HepG2 (cell line): ENCODE data around the gene UBTD2. TPM values are rescaled to one million over a fixed set of nuclear protein-coding genes. Genes with fewer than 3 reads are reported as not detected.

Experiments
- BCL6 ChIP-seq: IDR thresholded peaks from 2 replicates; pipeline ENCODE4 v1.6.1; 2016; ENCODE audit warnings: missing genetic modification reagents, missing compliant biosample characterization
- BCLAF1 ChIP-seq: fragments of 450-650 bp; IDR thresholded peaks from 2 replicates; pipeline ENCODE4 v1.6.1; 2017; ENCODE audit warnings: mild to moderate bottlenecking
- FOSL2 ChIP-seq: sonication (generic); formaldehyde crosslinking; IDR thresholded peaks from 2 replicates; pipeline ENCODE4 v1.4.0; 2020; ENCODE audit warnings: missing genetic modification reagents
- GATAD2A ChIP-seq: IDR thresholded peaks from 2 replicates; pipeline ENCODE4 v1.6.1; 2016
- HNF4A ChIP-seq: sonication (generic); formaldehyde crosslinking; IDR thresholded peaks from 2 replicates; pipeline ENCODE4 v1.4.0; 2020; ENCODE audit warnings: missing genetic modification reagents
- KDM4B ChIP-seq: sonication (generic); formaldehyde crosslinking; IDR thresholded peaks from 2 replicates; pipeline ENCODE4 v1.4.0; 2020; ENCODE audit warnings: missing genetic modification reagents
- MIXL1 ChIP-seq: IDR thresholded peaks from 2 replicates; pipeline ENCODE4 v1.6.1; 2016
- NCOA2 ChIP-seq: sonication (generic); formaldehyde crosslinking; IDR thresholded peaks from 2 replicates; pipeline ENCODE4 v1.8.0; 2022; ENCODE audit warnings: inconsistent platforms
- NR0B2 ChIP-seq: sonication (generic); formaldehyde crosslinking; IDR thresholded peaks from 2 replicates; pipeline ENCODE4 v1.4.0; 2020; ENCODE audit warnings: mild to moderate bottlenecking, missing genetic modification reagents
- SALL2 ChIP-seq: sonication (generic); formaldehyde crosslinking; IDR thresholded peaks from 2 replicates; pipeline ENCODE4 v1.8.1; 2023; ENCODE audit warnings: mild to moderate bottlenecking, missing genetic modification reagents, inconsistent platforms
- SIN3B ChIP-seq: fragments of 150-350 bp; IDR thresholded peaks from 2 replicates; pipeline ENCODE4 v1.6.1; 2014; ENCODE audit warnings: low read length
- SKI ChIP-seq: fragments of 450-650 bp; IDR thresholded peaks from one replicate; pipeline ENCODE4 v1.6.1; 2018; ENCODE audit warnings: mild to moderate bottlenecking; ENCODE audit not compliant: partially characterized antibody
- SPEN ChIP-seq: sonication (generic); formaldehyde crosslinking; IDR thresholded peaks from 2 replicates; pipeline ENCODE4 v1.5.1; 2020; ENCODE audit warnings: low read depth, mild to moderate bottlenecking, missing genetic modification reagents
- STAG1 ChIP-seq: sonication (generic); formaldehyde crosslinking; IDR thresholded peaks from 2 replicates; pipeline ENCODE4 v1.4.0; 2020; ENCODE audit warnings: missing genetic modification reagents
- ZFP91 ChIP-seq: sonication (generic); formaldehyde crosslinking; IDR thresholded peaks from 2 replicates; pipeline ENCODE4 v1.9.0; 2022; ENCODE audit warnings: missing genetic modification reagents, mild to moderate bottlenecking, borderline replicate concordance
- ZFX ChIP-seq: sonication (generic); formaldehyde crosslinking; IDR thresholded peaks from 2 replicates; pipeline ENCODE4 v1.4.0; 2020; ENCODE audit warnings: mild to moderate bottlenecking, low read depth, missing genetic modification reagents, moderate library complexity
- ZGPAT ChIP-seq: IDR thresholded peaks from 2 replicates; pipeline ENCODE4 v1.6.1; 2016; ENCODE audit warnings: mild to moderate bottlenecking
- ZKSCAN5 ChIP-seq: sonication (generic); formaldehyde crosslinking; IDR thresholded peaks from 2 replicates; pipeline ENCODE4 v1.5.1; 2020; ENCODE audit warnings: mild to moderate bottlenecking, missing genetic modification reagents
- ZMYM3 ChIP-seq: sonication (generic); formaldehyde crosslinking; IDR thresholded peaks from 2 replicates; pipeline ENCODE4 v1.5.1; 2020; ENCODE audit warnings: mild to moderate bottlenecking, missing genetic modification reagents
- ZNF264 ChIP-seq: sonication (generic); formaldehyde crosslinking; IDR thresholded peaks from 2 replicates; pipeline ENCODE4 v1.4.0; 2020; ENCODE audit warnings: missing genetic modification reagents
- ZNF274 ChIP-seq: sonication (generic); formaldehyde crosslinking; IDR thresholded peaks from 2 replicates; pipeline ENCODE4 v1.5.1; 2020; ENCODE audit warnings: mild to moderate bottlenecking, missing genetic modification reagents
- ZNF605 ChIP-seq: sonication (generic); formaldehyde crosslinking; IDR thresholded peaks from 2 replicates; pipeline ENCODE4 v1.8.0; 2022; ENCODE audit warnings: mild to moderate bottlenecking, missing genetic modification reagents
- ZNF800 ChIP-seq: sonication (generic); formaldehyde crosslinking; IDR thresholded peaks from 2 replicates; pipeline ENCODE4 v1.4.0; 2020; ENCODE audit warnings: missing genetic modification reagents
- polyA plus RNA-seq, 8 experiments: library from polyadenylated mRNA; depleted of rRNA in 3 of 8; stranded (reverse) in 7 of 8; unstranded in 1 of 8; fragments of >200 nt; fragmentation: Illumina TruSeq in 4 of 8; extraction: Trizol in 4 of 8; gene quantifications; 2 replicates each; pipeline versions ENCODE4 v1.2.1 to v1.2.3, GENCODE V29; 2011 to 2016; ENCODE audit warnings: low read depth in 4 of 8, missing spikeins in 1 of 8, mixed read lengths in 1 of 8; ENCODE audit not compliant: insufficient read depth in 1 of 8
- total RNA-seq, 5 experiments: library from RNA; depleted of rRNA; stranded (reverse); fragments of >200 nt; fragmentation: Illumina TruSeq; extraction: Trizol; gene quantifications; 2 replicates each; pipeline ENCODE4 v1.2.3, GENCODE V29; 2016; ENCODE audit warnings: low read depth in 1 of 5

The UBTD2 gene
- total and polyA plus RNA-seq, 2 of the 13 experiments (the other 11 are each of a cell fraction or from before 2014, with no cell fraction given): 15.2 to 24.1 TPM

- peak; percentile 63; the same call in 1 of the 2 replicates for TF ChIP-seq MIXL1 (CRISPR knock-in tag)
- no peak for TF ChIP-seq NR0B2 (CRISPR knock-in tag)
- peak; percentile 59 for TF ChIP-seq GATAD2A (CRISPR knock-in tag)
- TF ChIP-seq FOSL2 (CRISPR knock-in tag): 0 out of 2 replicates have a peak, but pooled peaks have one; percentile 25
- TF ChIP-seq ZMYM3 (CRISPR knock-in tag): 0 out of 2 replicates have a peak, but pooled peaks have one; percentile 10
- TF ChIP-seq ZFX (CRISPR knock-in tag): peak; percentile 36; the same call in 1 of the 2 replicates
- TF ChIP-seq BCLAF1: no peak
- TF ChIP-seq NCOA2 (CRISPR knock-in tag): 0 out of 2 replicates have a peak, but pooled peaks have one; percentile 23
- 0 out of 2 replicates have a peak, but pooled peaks have one; percentile 32 for TF ChIP-seq ZNF274 (CRISPR knock-in tag)
- TF ChIP-seq ZNF264: 0 out of 2 replicates have a peak, but pooled peaks have one; percentile 80
- TF ChIP-seq STAG1 (CRISPR knock-in tag): peak; percentile 89
- peak; percentile 87 for TF ChIP-seq ZNF800 (CRISPR knock-in tag)
- peak; percentile 32 for TF ChIP-seq ZGPAT (CRISPR knock-in tag)
- TF ChIP-seq SIN3B: 0 out of 2 replicates have a peak, but pooled peaks have one; percentile 52
- TF ChIP-seq ZKSCAN5 (CRISPR knock-in tag): no peak
- TF ChIP-seq BCL6: peak; percentile 36; the same call in 1 of the 2 replicates
- TF ChIP-seq SKI: no peak
- 0 out of 2 replicates have a peak, but pooled peaks have one; percentile 33 for TF ChIP-seq KDM4B
- TF ChIP-seq ZFP91: peak; percentile 96
- 0 out of 2 replicates have a peak, but pooled peaks have one; percentile 23 for TF ChIP-seq SALL2 (CRISPR knock-in tag)
- TF ChIP-seq SPEN: peak; percentile 25; the same call in 1 of the 2 replicates
- 0 out of 2 replicates have a peak, but pooled peaks have one; percentile 48 for TF ChIP-seq ZNF605 (CRISPR knock-in tag)
- 0 out of 2 replicates have a peak, but pooled peaks have one; percentile 18 for TF ChIP-seq HNF4A
Measured at GRCh38 chr5:172293054-172293744, 9.6 kb upstream of the UBTD2 start (continued).
